ENCODE measurements around the gene RAB8B. TPM values are rescaled to one million over a fixed set of nuclear protein-coding genes. Genes with fewer than 3 reads are reported as not detected.
A peak's percentile ranks its signal among the peaks of the same experiment; 100 is the strongest.
"Not testable (repeated sequence)": the region's sequence is repeated elsewhere in the genome, so short reads cannot be mapped to it uniquely, and the experiment has no call there.

RAB8B gene
- total RNA-seq, 2 donors from 2014 or later, result 55.2 to 64.1 TPM

- peaks cover 40 to 43% of the 10 kb centered on the region in 2 donors for H3K4me1 ChIP-seq (ENCODE audit: control insufficient read depth in 1 of 2, low read depth in 2 of 2)
- H3K4me3 ChIP-seq, result no peak overlapping the region
- no peak overlapping the region for H3K27ac ChIP-seq
- H3K9me3 ChIP-seq, result no peaks in the 10 kb centered on the region
- no peaks in the 10 kb centered on the region for H3K27me3 ChIP-seq (replicated peaks; ENCODE audit: insufficient read depth)
- no peaks in the 10 kb centered on the region for H3K36me3 ChIP-seq
- no peak for ATAC-seq (ENCODE audit: insufficient number of reproducible peaks, low FRiP score, low read depth)
- no peak for TF ChIP-seq CTCF (IDR thresholded peaks at IDR 0.05)
- no peak for DNase-seq (ENCODE audit: low spot score)
Observed at GRCh38 chr15:63232405-63232804, 43.0 kb downstream of the RAB8B start.

- no peak for TF ChIP-seq CTCF (IDR thresholded peaks at IDR 0.05)
- H3K4me3 ChIP-seq, result no peak overlapping the region
- no peaks in the 10 kb centered on the region for H3K27me3 ChIP-seq (replicated peaks; ENCODE audit: insufficient read depth)
- peaks cover 40 to 43% of the 10 kb centered on the region in 2 donors for H3K4me1 ChIP-seq (ENCODE audit: control insufficient read depth in 1 of 2, low read depth in 2 of 2)
- no peak for ATAC-seq (ENCODE audit: insufficient number of reproducible peaks, low FRiP score, low read depth)
- DNase-seq (ENCODE audit: low spot score), result no peak
- H3K9me3 ChIP-seq, result no peaks in the 10 kb centered on the region
- no peaks in the 10 kb centered on the region for H3K36me3 ChIP-seq
- H3K27ac ChIP-seq, result peak overlapping the region in 1 of 2 donors; percentile 65
Observed at GRCh38 chr15:63232943-63233342, 43.5 kb downstream of the RAB8B start.

- DNase-seq (ENCODE audit: low spot score) (no peak), ATAC-seq (ENCODE audit: insufficient number of reproducible peaks, low FRiP score, low read depth) (no peak)
- TF ChIP-seq CTCF (IDR thresholded peaks at IDR 0.05), result no peak
- H3K36me3 ChIP-seq, result no peaks in the 10 kb centered on the region
- H3K4me3 ChIP-seq, result peak overlapping the region; percentile 48
- no peaks in the 10 kb centered on the region for H3K9me3 ChIP-seq
- H3K27ac ChIP-seq, result peak overlapping the region; percentile 65
- H3K4me1 ChIP-seq (ENCODE audit: control insufficient read depth in 1 of 2, low read depth in 2 of 2), result peaks cover 47 to 49% of the 10 kb centered on the region in 2 donors
- no peaks in the 10 kb centered on the region for H3K27me3 ChIP-seq (replicated peaks; ENCODE audit: insufficient read depth)
Observed at GRCh38 chr15:63233667-63234423, 44.4 kb downstream of the RAB8B start.

- Histone ChIP-seq H3K9me3 (no peaks in the 10 kb centered on the region), H3K27ac (peak overlapping the region; percentile 65), H3K36me3 (no peaks in the 10 kb centered on the region), H3K4me1 (ENCODE audit: control insufficient read depth in 1 of 2, low read depth in 2 of 2) (peaks cover 50 to 56% of the 10 kb centered on the region in 2 donors), H3K4me3 (peak overlapping the region; percentile 48), H3K27me3 (replicated peaks; ENCODE audit: insufficient read depth) (no peaks in the 10 kb centered on the region)
- DNase-seq (ENCODE audit: low spot score), result no peak
- TF ChIP-seq CTCF (IDR thresholded peaks at IDR 0.05), result no peak
- ATAC-seq (ENCODE audit: insufficient number of reproducible peaks, low FRiP score, low read depth), result peak; percentile 58
Observed at GRCh38 chr15:63234451-63234870, 45.1 kb downstream of the RAB8B start.

GRCh38 chr15:63236272-63236671 lies 46.9 kb downstream of the RAB8B start:
- H3K9me3 ChIP-seq, result no peaks in the 10 kb centered on the region
- no peak overlapping the region for H3K4me3 ChIP-seq
- no peak overlapping the region for H3K27ac ChIP-seq
- H3K4me1 ChIP-seq (ENCODE audit: control insufficient read depth in 1 of 2, low read depth in 2 of 2), result peaks cover 47 to 53% of the 10 kb centered on the region in 2 donors
- no peaks in the 10 kb centered on the region for H3K27me3 ChIP-seq (replicated peaks; ENCODE audit: insufficient read depth)
- DNase-seq (ENCODE audit: low spot score), result no peak
- TF ChIP-seq CTCF (IDR thresholded peaks at IDR 0.05), result no peak
- ATAC-seq (ENCODE audit: insufficient number of reproducible peaks, low FRiP score, low read depth), result no peak
- no peaks in the 10 kb centered on the region for H3K36me3 ChIP-seq

- not testable (repeated sequence) for H3K27ac ChIP-seq; H3K9me3 ChIP-seq; H3K36me3 ChIP-seq; DNase-seq (ENCODE audit: low spot score); ATAC-seq (ENCODE audit: insufficient number of reproducible peaks, low FRiP score, low read depth); H3K27me3 ChIP-seq (replicated peaks; ENCODE audit: insufficient read depth); H3K4me3 ChIP-seq
- H3K4me1 ChIP-seq (ENCODE audit: control insufficient read depth in 1 of 2, low read depth in 2 of 2), result peaks cover 42 to 45% of the 10 kb centered on the region in 2 donors
Observed at GRCh38 chr15:63237086-63237485, 47.7 kb downstream of the RAB8B start.

Data from thoracic aorta (tissue), 2 donors.